NCI-H226 (cell line): ENCODE measurements around the gene ATP13A2.
"Not testable (repeated sequence)": the region's sequence is repeated elsewhere in the genome, so short reads cannot be mapped to it uniquely, and the experiment has no call there.

Experiments used
- DNase-seq: peaks from one replicate; pipeline ENCODE4 v3.0.0-alpha.2; 2015

The ATP13A2 gene

DNA sequence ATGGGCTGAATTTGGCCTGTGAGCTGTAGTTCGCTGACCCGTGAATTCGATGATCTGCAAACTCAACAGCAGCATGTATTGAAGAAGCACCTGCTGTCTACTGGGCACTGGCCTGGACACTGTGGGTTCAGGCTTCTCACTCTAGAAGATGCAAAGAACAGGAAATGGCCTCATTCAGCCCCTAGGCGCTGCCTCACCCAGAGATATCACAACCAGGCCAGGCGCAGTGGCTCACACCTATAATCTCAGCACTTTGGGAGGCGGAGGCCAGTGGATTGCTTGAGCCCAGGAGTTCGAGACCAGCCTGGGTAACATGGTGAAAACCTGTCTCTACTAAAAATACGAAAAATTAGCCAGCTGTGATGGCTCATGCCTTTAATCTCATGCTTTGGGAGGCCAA is 55.0 kb downstream of the ATP13A2 start:
- peak; percentile 51 for DNase-seq

DNA sequence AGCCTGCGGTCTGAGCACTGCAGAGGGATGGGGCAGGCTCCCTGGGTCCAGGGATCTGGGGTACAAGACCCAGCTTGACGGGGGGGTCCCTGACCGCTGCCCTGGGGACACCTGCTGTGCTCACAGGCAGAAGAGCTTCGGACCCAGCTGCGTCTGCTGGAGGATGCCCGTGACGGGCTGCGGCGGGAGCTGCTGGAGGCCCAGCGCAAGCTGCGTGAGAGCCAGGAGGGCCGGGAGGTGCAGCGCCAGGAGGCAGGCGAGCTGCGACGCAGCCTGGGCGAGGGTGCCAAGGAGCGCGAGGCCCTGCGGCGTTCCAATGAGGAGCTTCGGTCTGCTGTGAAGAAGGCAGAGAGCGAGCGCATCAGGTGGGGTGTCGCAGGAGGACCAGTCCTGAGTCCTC is 56.5 kb downstream of the ATP13A2 start:
- no peak for DNase-seq

DNA sequence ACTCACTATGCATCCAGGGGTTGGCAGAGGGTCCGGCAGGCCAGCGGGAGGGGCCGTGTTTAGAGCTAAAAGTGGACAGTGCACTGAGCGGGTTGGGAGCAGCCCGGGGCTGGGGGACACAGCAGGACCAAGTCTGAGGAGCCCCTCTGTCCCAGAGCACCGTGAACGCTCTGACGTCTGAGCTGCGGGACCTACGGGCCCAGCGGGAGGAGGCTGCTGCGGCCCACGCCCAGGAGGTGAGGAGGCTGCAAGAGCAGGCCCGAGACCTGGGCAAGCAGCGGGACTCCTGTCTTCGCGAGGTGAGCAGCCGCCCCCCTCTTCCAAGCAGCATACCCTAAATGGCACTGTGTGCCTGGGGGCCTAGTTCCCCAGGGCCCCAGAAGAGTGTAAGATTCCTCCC is 57.1 kb downstream of the ATP13A2 start:
- DNase-seq: no peak

DNA sequence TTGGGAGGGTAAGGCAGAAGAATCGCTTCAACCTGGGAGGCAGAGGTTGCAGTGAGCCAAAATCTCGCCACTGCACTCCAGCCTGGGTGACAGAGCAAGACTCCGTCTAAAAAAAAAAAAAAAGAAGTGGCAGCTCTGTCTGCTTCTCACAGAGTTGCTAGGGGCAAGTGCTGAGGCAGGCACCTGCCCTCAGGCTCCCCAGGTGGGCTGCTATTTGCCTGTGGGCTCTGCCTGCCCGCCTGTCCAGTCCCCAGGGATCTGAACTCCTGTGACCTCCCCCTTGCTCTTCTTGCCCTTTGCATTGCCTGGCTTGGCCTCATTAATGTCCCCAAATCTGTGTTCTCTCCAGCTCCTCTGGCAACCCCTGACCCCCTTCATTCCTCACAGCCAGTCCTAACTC is 59.4 kb downstream of the ATP13A2 start:
- not testable (repeated sequence) for DNase-seq

DNA sequence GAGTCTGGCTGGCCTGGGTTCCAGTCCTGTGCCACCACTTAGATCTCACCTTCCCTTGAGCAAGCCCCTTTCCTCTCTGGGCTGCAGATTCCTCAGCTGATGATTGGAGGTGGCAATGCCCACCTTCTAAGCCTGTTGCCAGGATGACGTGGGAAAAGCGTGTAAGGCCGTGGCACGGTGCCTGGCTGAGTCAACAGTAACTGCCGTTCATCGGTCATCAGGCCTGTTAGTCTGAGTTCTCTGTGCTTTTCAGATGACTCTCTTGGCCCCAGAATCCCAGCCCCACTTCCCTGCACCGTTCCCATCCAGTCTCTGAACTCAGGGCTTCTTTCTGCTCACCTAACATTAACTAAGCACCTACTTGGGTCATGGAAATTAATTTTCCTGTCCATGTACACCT is 62.7 kb downstream of the ATP13A2 start:
- DNase-seq: peak; percentile 83

DNA sequence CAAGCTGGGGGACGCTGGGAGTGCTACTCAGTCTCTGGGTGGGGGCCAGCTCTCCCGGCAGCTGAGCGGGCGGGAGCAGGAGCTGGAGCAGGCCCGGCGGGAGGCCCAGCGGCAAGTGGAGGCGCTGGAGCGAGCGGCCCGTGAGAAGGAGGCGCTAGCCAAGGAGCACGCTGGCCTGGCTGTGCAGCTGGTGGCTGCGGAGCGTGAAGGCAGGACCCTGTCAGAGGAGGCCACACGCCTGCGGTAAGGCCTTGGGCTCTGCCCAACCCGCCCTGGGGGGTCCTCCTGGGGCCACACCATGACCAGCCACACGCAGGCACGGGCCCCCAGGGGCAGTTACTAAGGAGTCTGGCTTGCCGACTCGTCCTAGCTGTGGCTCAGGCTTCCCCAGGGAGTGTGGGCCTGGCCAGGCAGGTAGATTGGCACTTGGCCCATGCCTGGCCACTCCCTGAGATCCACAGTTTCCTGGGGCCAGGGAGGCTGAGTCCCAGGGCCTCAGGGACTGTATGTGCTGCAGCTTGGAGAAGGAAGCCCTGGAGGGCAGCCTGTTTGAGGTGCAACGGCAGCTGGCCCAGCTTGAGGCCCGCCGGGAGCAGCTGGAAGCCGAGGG is 63.3 kb downstream of the ATP13A2 start:
- DNase-seq: peak; percentile 22

DNA sequence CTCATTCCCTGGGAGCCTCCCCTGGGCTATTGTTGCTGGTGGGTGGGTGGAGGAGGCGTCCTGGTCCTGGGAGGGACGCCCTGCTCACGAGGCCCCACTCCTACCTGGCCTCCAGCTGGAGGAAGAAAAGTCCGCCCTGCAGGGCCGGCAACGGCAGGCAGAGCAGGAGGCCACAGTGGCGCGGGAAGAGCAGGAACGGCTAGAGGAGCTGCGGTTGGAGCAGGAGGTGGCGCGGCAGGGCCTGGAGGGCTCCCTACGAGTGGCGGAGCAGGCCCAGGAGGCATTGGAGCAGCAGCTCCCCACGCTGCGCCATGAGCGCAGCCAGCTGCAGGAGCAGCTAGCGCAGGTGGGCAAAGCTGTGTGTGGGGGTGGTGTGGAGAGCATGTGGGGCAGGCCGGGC is 65.1 kb downstream of the ATP13A2 start:
- no peak for DNase-seq

DNA sequence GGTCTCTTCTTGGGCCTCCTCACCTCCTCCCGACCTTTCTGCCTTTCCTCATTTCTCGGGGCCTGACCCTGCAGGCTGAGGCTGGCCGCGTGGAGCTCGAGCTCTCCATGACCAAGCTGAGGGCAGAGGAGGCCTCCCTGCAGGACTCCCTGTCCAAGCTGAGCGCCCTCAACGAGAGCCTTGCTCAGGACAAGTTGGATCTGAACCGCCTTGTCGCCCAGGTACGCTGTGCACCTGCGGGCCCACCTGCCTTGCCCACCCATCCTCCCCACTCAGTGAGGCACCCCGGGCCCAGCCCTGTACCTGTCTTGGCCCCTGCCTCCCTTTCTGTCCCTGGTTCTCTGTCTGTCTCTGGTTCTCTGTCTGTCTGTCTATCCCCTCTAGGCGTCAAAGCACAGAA is 65.5 kb downstream of the ATP13A2 start:
- not testable (repeated sequence) for DNase-seq

DNA sequence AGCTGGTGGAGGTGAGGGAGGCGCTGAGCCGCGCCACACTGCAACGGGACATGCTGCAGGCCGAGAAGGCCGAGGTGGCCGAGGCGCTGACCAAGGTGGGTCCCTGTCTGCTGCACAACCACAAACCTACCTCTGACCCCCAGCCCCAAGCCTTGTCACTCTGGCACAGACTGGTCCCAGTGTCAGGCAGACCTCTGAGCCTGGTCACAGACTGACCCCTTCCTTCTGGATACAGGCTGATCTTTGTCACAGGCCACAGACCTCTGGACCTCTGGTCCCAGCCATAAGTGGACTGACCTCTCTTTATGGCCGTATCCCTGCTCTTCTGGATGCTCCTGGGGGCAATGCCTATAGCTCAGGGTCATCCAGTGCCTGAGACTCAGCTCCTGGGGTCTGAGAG is 66.2 kb downstream of the ATP13A2 start:
- DNase-seq: not testable (repeated sequence)

DNA sequence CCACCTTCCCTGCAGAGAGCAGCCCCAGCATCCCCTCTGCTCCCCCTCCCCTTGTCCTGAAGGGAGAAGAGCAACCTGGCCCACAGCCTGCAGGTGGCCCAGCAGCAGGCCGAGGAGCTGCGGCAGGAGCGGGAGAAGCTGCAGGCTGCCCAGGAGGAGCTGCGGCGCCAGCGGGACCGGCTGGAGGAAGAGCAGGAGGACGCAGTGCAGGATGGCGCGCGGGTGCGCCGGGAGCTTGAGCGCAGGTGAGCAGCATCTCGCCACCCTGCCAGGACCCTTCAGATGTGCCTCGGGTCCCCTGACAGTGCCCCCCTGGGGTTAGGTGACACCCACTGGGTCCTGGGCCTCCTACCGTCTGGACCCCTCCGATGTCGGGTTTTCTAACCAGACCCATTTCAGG is 67.7 kb downstream of the ATP13A2 start:
- no peak for DNase-seq

DNA sequence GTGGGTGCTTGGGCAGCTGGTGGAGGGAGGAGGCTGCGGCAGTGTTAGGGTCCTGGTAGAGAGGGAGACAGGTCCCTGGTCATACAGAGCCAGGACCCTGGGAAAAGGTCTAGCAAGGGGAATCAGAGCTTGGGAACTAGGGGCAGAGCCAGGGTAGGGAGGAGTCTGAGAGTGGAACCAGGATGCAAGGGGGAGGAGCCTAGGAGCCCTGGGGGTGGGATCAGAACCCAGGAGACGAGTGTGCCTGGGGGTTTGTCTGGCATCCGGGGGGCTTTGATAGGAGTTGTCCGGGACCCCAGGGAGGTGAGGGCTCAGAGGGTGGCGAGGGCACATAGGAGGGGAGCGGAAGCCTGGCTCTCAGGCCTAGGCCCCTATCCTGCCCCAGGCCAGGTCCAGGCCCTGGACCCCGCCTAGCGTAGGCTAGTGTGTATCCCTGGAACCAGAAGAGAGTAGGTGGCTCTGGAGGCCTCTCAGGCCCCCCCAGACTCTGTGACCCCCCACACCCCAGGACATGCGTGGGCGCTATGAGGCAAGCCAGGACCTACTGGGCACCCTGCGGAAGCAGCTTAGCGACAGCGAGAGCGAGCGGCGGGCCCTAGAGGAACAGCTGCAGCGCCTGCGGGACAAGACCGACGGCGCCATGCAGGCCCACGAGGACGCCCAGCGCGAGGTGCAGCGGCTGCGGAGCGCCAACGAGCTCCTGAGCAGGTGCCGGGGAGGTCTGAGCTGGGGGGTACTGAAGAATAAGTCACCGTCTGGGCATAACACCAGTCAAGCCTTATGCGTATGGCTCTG is 72.1 kb downstream of the ATP13A2 start:
- DNase-seq: not testable (repeated sequence)

DNA sequence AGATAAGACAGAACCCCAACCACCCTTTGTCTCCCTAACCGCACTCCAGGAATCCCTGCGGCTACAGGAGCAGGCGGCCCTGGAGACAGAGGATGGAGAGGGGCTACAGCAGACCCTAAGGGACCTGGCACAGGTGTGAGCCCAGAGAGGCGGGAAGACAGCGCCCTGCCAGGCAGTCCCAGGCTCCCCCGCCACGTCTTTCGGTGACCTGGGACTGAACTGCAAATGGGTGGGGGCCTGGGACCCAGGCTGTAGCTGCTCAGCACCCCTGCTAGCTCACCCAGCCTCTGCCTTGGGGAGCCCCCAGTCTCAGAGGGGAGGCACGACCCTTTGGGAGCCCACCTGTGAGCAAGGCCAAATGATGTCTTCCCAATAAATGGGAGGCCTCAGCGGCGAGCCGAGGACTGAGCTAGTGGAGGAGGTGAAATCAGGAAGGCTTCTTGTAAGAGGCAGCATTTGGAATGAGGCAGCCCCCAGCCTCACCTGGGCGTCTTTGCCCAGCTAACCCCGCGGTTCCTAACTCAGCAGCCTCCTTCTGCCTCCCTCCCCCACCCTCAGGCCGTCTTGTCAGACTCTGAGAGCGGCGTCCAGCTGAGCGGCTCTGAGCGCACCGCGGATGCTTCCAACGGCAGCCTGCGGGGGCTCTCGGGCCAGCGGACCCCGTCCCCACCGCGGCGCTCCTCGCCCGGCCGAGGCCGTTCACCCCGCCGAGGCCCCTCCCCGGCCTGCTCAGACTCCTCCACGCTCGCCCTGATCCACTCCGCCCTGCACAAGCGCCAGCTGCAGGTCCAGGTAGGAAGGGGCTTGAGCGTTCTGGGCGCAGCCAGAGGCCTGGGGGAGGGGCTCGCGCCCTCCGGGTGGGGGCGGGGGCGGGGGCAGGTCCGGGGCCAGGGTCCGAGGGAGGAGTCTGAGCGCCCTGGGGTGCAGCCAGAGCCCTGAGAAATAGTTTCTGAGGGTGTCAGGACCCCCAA is 73.1 kb downstream of the ATP13A2 start:
- no peak for DNase-seq

DNA sequence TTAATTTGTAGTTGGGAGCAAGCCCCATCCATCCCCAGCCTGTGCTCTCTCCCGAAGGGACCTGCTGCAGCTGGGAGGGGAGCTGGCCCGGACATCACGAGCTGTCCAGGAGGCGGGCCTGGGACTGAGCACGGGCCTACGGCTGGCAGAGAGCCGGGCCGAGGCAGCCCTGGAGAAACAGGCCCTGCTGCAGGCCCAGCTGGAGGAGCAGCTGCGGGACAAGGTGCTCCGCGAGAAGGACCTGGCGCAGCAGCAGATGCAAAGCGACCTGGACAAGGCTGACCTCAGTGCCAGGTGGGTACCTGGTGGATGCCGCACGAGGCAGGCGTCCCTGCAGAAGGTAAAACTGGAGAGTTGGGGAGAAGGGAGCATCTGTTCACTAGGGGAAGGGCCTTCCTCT is 75.1 kb downstream of the ATP13A2 start:
- DNase-seq: not testable (repeated sequence)
